ENCODE results near the gene MLIP.
A peak's percentile ranks its signal among the peaks of the same experiment; 100 is the strongest.

Gene MLIP

DNA sequence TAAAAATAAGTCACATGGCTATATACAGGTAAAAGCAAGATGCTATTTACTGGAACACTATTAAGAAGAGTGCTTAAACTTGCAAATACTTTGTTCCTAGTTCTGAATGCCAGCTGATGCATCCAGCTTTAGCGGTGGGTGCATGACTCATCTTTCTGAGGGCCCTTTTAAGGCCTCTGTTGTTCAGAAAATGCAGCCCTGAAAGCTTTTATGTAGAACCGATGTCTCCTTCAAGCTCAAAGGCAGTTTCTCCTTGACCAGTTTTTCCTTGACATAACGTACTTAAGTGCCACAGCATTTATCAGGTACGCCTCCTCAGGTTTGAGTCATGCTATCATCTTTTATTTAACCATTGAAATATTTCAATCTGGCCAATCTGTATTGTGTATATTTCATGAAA, 82.8 kb downstream of the MLIP start:
- Histone ChIP-seq H2BK12ac (ENCODE audit: low read length in 2 of 2) (no peak overlapping the region), H2AK5ac (ENCODE audit: low read length, severe bottlenecking) (no peak overlapping the region), H2BK15ac (ENCODE audit: low read depth, poor library complexity, severe bottlenecking) (no peak overlapping the region), H3K4me3 (ENCODE audit: insufficient read depth in 1 of 2, low read depth in 1 of 2, low read length in 2 of 2) (no peak overlapping the region), H3K18ac (ENCODE audit: low read depth in 1 of 2, low read length in 2 of 2) (no peak overlapping the region), H3K4ac (ENCODE audit: low read depth in 1 of 2, low read length in 2 of 2) (no peak overlapping the region), H2AFZ (ENCODE audit: low read depth, low read length) (no peak overlapping the region), H3K36me3 (ENCODE audit: control insufficient read depth in 1 of 2, insufficient read depth in 2 of 2, low read depth in 1 of 2, low read length in 2 of 2) (no peaks in the 10 kb centered on the region), H3K79me1 (replicated peaks; ENCODE audit: low read length, poor library complexity, severe bottlenecking) (no peaks in the 10 kb centered on the region), H3K27me3 (ENCODE audit: control insufficient read depth in 1 of 2, insufficient read depth in 1 of 2, low read length in 2 of 2) (no peaks in the 10 kb centered on the region), H3K9me3 (ENCODE audit: control insufficient read depth, low read length) (no peaks in the 10 kb centered on the region), H3K4me1 (ENCODE audit: control insufficient read depth, insufficient read depth, low read depth, low read length) (no peaks in the 10 kb centered on the region), H4K91ac (ENCODE audit: low read length) (no peak overlapping the region), H3K14ac (ENCODE audit: low read length in 2 of 2) (no peak overlapping the region), H3K9ac (ENCODE audit: low read length) (peak overlapping the region; percentile 61), H2BK5ac (ENCODE audit: low read depth, low read length, poor library complexity, severe bottlenecking) (no peak overlapping the region), H3K23ac (ENCODE audit: low read length in 2 of 2) (no peak overlapping the region), H3K27ac (ENCODE audit: low read length, poor library complexity, severe bottlenecking) (peak overlapping the region; percentile 39), H2BK120ac (ENCODE audit: low read depth, low read length) (no peak overlapping the region), H4K8ac (ENCODE audit: low read length) (no peak overlapping the region), H3K4me2 (ENCODE audit: low read length, poor library complexity, severe bottlenecking) (no peak overlapping the region)
- WGBS = 8% methylated on average over 4 of the region's 4 CpGs
- DNase-seq = peak; percentile 70

- Histone ChIP-seq H2BK120ac (ENCODE audit: low read depth, low read length) (no peak overlapping the region), H2BK5ac (ENCODE audit: low read depth, low read length, poor library complexity, severe bottlenecking) (no peak overlapping the region), H3K9ac (ENCODE audit: low read length) (no peak overlapping the region), H2AFZ (ENCODE audit: low read depth, low read length) (no peak overlapping the region), H3K79me1 (replicated peaks; ENCODE audit: low read length, poor library complexity, severe bottlenecking) (no peaks in the 10 kb centered on the region), H3K27me3 (ENCODE audit: control insufficient read depth in 1 of 2, insufficient read depth in 1 of 2, low read length in 2 of 2) (no peaks in the 10 kb centered on the region), H4K8ac (ENCODE audit: low read length) (no peak overlapping the region), H3K36me3 (ENCODE audit: control insufficient read depth in 1 of 2, insufficient read depth in 2 of 2, low read depth in 1 of 2, low read length in 2 of 2) (no peaks in the 10 kb centered on the region), H2AK5ac (ENCODE audit: low read length, severe bottlenecking) (no peak overlapping the region), H2BK12ac (ENCODE audit: low read length in 2 of 2) (no peak overlapping the region), H2BK15ac (ENCODE audit: low read depth, poor library complexity, severe bottlenecking) (no peak overlapping the region), H3K4me1 (ENCODE audit: control insufficient read depth, insufficient read depth, low read depth, low read length) (no peaks in the 10 kb centered on the region), H3K4ac (ENCODE audit: low read depth in 1 of 2, low read length in 2 of 2) (no peak overlapping the region), H3K27ac (ENCODE audit: low read length, poor library complexity, severe bottlenecking) (no peak overlapping the region), H4K91ac (ENCODE audit: low read length) (no peak overlapping the region), H3K18ac (ENCODE audit: low read depth in 1 of 2, low read length in 2 of 2) (no peak overlapping the region), H3K9me3 (ENCODE audit: control insufficient read depth, low read length) (no peaks in the 10 kb centered on the region), H3K4me3 (ENCODE audit: insufficient read depth in 1 of 2, low read depth in 1 of 2, low read length in 2 of 2) (no peak overlapping the region), H3K23ac (ENCODE audit: low read length in 2 of 2) (no peak overlapping the region), H3K14ac (ENCODE audit: low read length in 2 of 2) (no peak overlapping the region), H3K4me2 (ENCODE audit: low read length, poor library complexity, severe bottlenecking) (no peak overlapping the region)
- DNase-seq = no peak
- WGBS = 100% methylated on average over 3 of the region's 3 CpGs
Observed at GRCh38 chr6:54195637-54196036, 84.4 kb downstream of the MLIP start.

DNA sequence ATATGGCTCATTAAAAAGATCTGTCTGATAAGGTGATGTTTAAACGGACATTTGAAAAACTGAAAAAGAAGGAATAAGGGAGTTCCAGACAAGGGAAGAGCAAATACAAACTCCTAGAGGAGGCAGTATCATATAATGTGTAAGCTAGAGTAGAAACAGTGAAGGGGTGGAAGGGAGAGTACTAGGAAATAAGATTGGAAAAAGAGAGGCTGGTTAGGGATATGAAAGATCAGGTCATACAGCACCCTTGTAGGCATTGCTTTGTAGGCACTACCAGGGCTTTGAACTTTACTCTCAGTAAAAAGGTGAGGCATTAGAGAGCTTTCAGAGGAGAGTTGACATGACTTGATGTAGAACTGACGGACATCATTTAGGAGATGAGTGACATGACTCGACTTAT, 85.7 kb downstream of the MLIP start:
- no peak overlapping the region for H4K91ac ChIP-seq (ENCODE audit: low read length)
- H3K9ac ChIP-seq (ENCODE audit: low read length) = no peak overlapping the region
- no peak overlapping the region for H2AK5ac ChIP-seq (ENCODE audit: low read length, severe bottlenecking)
- H2BK12ac ChIP-seq (ENCODE audit: low read length in 2 of 2) = no peak overlapping the region
- no peak overlapping the region for H2BK15ac ChIP-seq (ENCODE audit: low read depth, poor library complexity, severe bottlenecking)
- no peak overlapping the region for H3K4me3 ChIP-seq (ENCODE audit: insufficient read depth in 1 of 2, low read depth in 1 of 2, low read length in 2 of 2)
- H4K8ac ChIP-seq (ENCODE audit: low read length) = no peak overlapping the region
- 96% methylated on average over 2 of the region's 3 CpGs for WGBS
- no peaks in the 10 kb centered on the region for H3K27me3 ChIP-seq (ENCODE audit: control insufficient read depth in 1 of 2, insufficient read depth in 1 of 2, low read length in 2 of 2)
- H2BK5ac ChIP-seq (ENCODE audit: low read depth, low read length, poor library complexity, severe bottlenecking) = no peak overlapping the region
- H3K23ac ChIP-seq (ENCODE audit: low read length in 2 of 2) = no peak overlapping the region
- H3K9me3 ChIP-seq (ENCODE audit: control insufficient read depth, low read length) = no peaks in the 10 kb centered on the region
- no peak overlapping the region for H3K14ac ChIP-seq (ENCODE audit: low read length in 2 of 2)
- H3K4ac ChIP-seq (ENCODE audit: low read depth in 1 of 2, low read length in 2 of 2) = no peak overlapping the region
- H3K79me1 ChIP-seq (replicated peaks; ENCODE audit: low read length, poor library complexity, severe bottlenecking) = no peaks in the 10 kb centered on the region
- H2BK120ac ChIP-seq (ENCODE audit: low read depth, low read length) = no peak overlapping the region
- H3K36me3 ChIP-seq (ENCODE audit: control insufficient read depth in 1 of 2, insufficient read depth in 2 of 2, low read depth in 1 of 2, low read length in 2 of 2) = no peaks in the 10 kb centered on the region
- H3K18ac ChIP-seq (ENCODE audit: low read depth in 1 of 2, low read length in 2 of 2) = no peak overlapping the region
- no peak overlapping the region for H3K4me2 ChIP-seq (ENCODE audit: low read length, poor library complexity, severe bottlenecking)
- no peak overlapping the region for H3K27ac ChIP-seq (ENCODE audit: low read length, poor library complexity, severe bottlenecking)
- no peak overlapping the region for H2AFZ ChIP-seq (ENCODE audit: low read depth, low read length)
- no peaks in the 10 kb centered on the region for H3K4me1 ChIP-seq (ENCODE audit: control insufficient read depth, insufficient read depth, low read depth, low read length)
- DNase-seq = no peak

- no peaks in the 10 kb centered on the region for H3K27me3 ChIP-seq (ENCODE audit: control insufficient read depth in 1 of 2, insufficient read depth in 1 of 2, low read length in 2 of 2)
- no peak overlapping the region for H2AFZ ChIP-seq (ENCODE audit: low read depth, low read length)
- 96% methylated on average over 3 of the region's 3 CpGs for WGBS
- peak; percentile 12 for DNase-seq
- no peaks in the 10 kb centered on the region for H3K79me1 ChIP-seq (replicated peaks; ENCODE audit: low read length, poor library complexity, severe bottlenecking)
- H3K4me2 ChIP-seq (ENCODE audit: low read length, poor library complexity, severe bottlenecking) = no peak overlapping the region
- H3K9me3 ChIP-seq (ENCODE audit: control insufficient read depth, low read length) = no peaks in the 10 kb centered on the region
- no peak overlapping the region for H3K4ac ChIP-seq (ENCODE audit: low read depth in 1 of 2, low read length in 2 of 2)
- H2AK5ac ChIP-seq (ENCODE audit: low read length, severe bottlenecking) = no peak overlapping the region
- H3K4me1 ChIP-seq (ENCODE audit: control insufficient read depth, insufficient read depth, low read depth, low read length) = no peaks in the 10 kb centered on the region
- no peak overlapping the region for H2BK12ac ChIP-seq (ENCODE audit: low read length in 2 of 2)
- no peaks in the 10 kb centered on the region for H3K36me3 ChIP-seq (ENCODE audit: control insufficient read depth in 1 of 2, insufficient read depth in 2 of 2, low read depth in 1 of 2, low read length in 2 of 2)
- no peak overlapping the region for H2BK15ac ChIP-seq (ENCODE audit: low read depth, poor library complexity, severe bottlenecking)
- H3K18ac ChIP-seq (ENCODE audit: low read depth in 1 of 2, low read length in 2 of 2) = no peak overlapping the region
- H3K27ac ChIP-seq (ENCODE audit: low read length, poor library complexity, severe bottlenecking) = no peak overlapping the region
- no peak overlapping the region for H3K23ac ChIP-seq (ENCODE audit: low read length in 2 of 2)
- H3K9ac ChIP-seq (ENCODE audit: low read length) = no peak overlapping the region
- H3K14ac ChIP-seq (ENCODE audit: low read length in 2 of 2) = no peak overlapping the region
- H2BK5ac ChIP-seq (ENCODE audit: low read depth, low read length, poor library complexity, severe bottlenecking) = no peak overlapping the region
- H2BK120ac ChIP-seq (ENCODE audit: low read depth, low read length) = no peak overlapping the region
- H3K4me3 ChIP-seq (ENCODE audit: insufficient read depth in 1 of 2, low read depth in 1 of 2, low read length in 2 of 2) = no peak overlapping the region
- H4K91ac ChIP-seq (ENCODE audit: low read length) = no peak overlapping the region
- no peak overlapping the region for H4K8ac ChIP-seq (ENCODE audit: low read length)
Observed at GRCh38 chr6:54198134-54198533, 86.9 kb downstream of the MLIP start.
